WI38 (cell line): ENCODE results near the gene LGALS7.

Experiments
- H3K4me3 ChIP-seq: 2 replicates; pipeline ENCODE4 v1.5.1; 2011; ENCODE audit warnings: low read depth, mild to moderate bottlenecking, control low read depth, low read length
- CTCF ChIP-seq: IDR thresholded peaks from 2 replicates; pipeline ENCODE4 v1.5.1; 2012; ENCODE audit warnings: low read depth, mild to moderate bottlenecking, control low read depth, low read length

The LGALS7 gene

GRCh38 chr19:38745316-38745715 is 28.0 kb downstream of the LGALS7 start:
- no peak overlapping the region for H3K4me3 ChIP-seq
- TF ChIP-seq CTCF: no peak

- no peak overlapping the region for H3K4me3 ChIP-seq
- no peak for TF ChIP-seq CTCF
Observed at GRCh38 chr19:38744874-38745273, 28.4 kb downstream of the LGALS7 start.

- no peak for TF ChIP-seq CTCF
Observed at GRCh38 chr19:38744298-38744681, 29.0 kb downstream of the LGALS7 start, which contains the start of gene CAPN12. Gene CAPN12, minus strand, starts transcription at chr19:38744474. Its CDS starts 309 bp downstream, at chr19:38744165.

GRCh38 chr19:38743394-38744297 is 29.7 kb downstream of the LGALS7 start:
- H3K4me3 ChIP-seq: no peak overlapping the region
- no peak for TF ChIP-seq CTCF

More at GRCh38 chr19:38744298-38744681, 29.0 kb downstream of the LGALS7 start, which contains the start of gene CAPN12:
- H3K4me3 ChIP-seq: no peak within 1 kb of the TSS

- H3K4me3 ChIP-seq: no peak overlapping the region
- TF ChIP-seq CTCF: no peak
Observed at GRCh38 chr19:38742906-38743305, 30.4 kb downstream of the LGALS7 start.

GRCh38 chr19:38742296-38742695 is 31.0 kb downstream of the LGALS7 start:
- H3K4me3 ChIP-seq: no peak overlapping the region
- TF ChIP-seq CTCF: no peak

- no peak for TF ChIP-seq CTCF
- no peak overlapping the region for H3K4me3 ChIP-seq
Observed at GRCh38 chr19:38741670-38742069, 31.6 kb downstream of the LGALS7 start.
